Measurements from ENCODE around the gene ARHGAP22. TPM values are rescaled to one million over a fixed set of nuclear protein-coding genes. Genes with fewer than 3 reads are reported as not detected.

Gene ARHGAP22
- total RNA-seq, 3 donors from 2014 or later (not counting 1 experiment from before 2014, with no cell fraction given) = 0.21 to 0.40 TPM; not detected in 1

DNA sequence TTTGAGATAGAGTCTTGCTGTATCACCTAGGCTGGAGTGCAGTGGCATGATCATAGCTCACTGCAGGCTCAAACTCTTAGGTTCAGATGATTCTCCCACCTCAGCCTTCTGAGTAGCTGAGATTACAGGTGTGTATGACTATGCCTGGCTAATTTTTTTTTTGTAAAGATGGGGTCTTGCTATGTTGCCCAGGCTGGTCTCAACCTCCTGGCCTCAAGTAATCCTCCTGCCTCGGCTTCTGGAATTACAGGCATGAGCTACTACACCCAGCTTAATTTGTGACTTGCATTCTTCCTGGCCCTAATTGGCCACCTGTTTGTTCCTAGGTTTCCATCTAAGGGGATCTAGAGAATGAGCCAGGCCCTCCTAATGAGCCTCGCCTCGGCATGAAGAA lies 9.3 kb downstream of the ARHGAP22 start:
- Mint-ChIP-seq H3K9me3 (no peaks in the 10 kb centered on the region), H3K27ac (no peak overlapping the region), H3K36me3 (no peaks in the 10 kb centered on the region), H3K27me3 (ENCODE audit: low read depth in 2 of 2) (peaks cover 6% of the 10 kb centered on the region in 2 donors), H3K4me3 (no peak overlapping the region), H3K4me1 (no peaks in the 10 kb centered on the region)
- 77% methylated on average over 3 of the region's 3 CpGs for WGBS (ENCODE audit: insufficient coverage)
- ATAC-seq (no peak), DNase-seq (no peak)
- no peak overlapping the region for H3K4me3 ChIP-seq (ENCODE audit: low read length)
- H3K36me3 ChIP-seq (ENCODE audit: control insufficient read depth, insufficient read depth, low read length) = no peaks in the 10 kb centered on the region
- intact Hi-C loops (cut with micrococcal nuclease) = no loop called here
- H3K4me1 ChIP-seq (ENCODE audit: control insufficient read depth, insufficient read depth, low read length) = no peaks in the 10 kb centered on the region
- H3K27ac ChIP-seq (ENCODE audit: low read length) = no peak overlapping the region
- H3K27me3 ChIP-seq (ENCODE audit: control insufficient read depth, insufficient read depth, low read length) = no peaks in the 10 kb centered on the region
- TF ChIP-seq, protein P1, sequence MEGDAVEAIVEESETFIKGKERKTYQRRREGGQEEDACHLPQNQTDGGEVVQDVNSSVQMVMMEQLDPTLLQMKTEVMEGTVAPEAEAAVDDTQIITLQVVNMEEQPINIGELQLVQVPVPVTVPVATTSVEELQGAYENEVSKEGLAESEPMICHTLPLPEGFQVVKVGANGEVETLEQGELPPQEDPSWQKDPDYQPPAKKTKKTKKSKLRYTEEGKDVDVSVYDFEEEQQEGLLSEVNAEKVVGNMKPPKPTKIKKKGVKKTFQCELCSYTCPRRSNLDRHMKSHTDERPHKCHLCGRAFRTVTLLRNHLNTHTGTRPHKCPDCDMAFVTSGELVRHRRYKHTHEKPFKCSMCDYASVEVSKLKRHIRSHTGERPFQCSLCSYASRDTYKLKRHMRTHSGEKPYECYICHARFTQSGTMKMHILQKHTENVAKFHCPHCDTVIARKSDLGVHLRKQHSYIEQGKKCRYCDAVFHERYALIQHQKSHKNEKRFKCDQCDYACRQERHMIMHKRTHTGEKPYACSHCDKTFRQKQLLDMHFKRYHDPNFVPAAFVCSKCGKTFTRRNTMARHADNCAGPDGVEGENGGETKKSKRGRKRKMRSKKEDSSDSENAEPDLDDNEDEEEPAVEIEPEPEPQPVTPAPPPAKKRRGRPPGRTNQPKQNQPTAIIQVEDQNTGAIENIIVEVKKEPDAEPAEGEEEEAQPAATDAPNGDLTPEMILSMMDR (IDR thresholded peaks at IDR 0.05) = no peak
- no peaks in the 10 kb centered on the region for H3K9me3 ChIP-seq (ENCODE audit: control insufficient read depth, insufficient read depth, low read length)

- DNase-seq (no peak), ATAC-seq (no peak)
- Mint-ChIP-seq H3K9me3 (no peaks in the 10 kb centered on the region), H3K36me3 (no peaks in the 10 kb centered on the region), H3K4me3 (no peak overlapping the region), H3K27ac (no peak overlapping the region), H3K4me1 (no peaks in the 10 kb centered on the region), H3K27me3 (ENCODE audit: low read depth in 2 of 2) (peaks cover 6% of the 10 kb centered on the region in 2 donors)
- 77% methylated on average over 5 of the region's 7 CpGs for WGBS (ENCODE audit: insufficient coverage)
- no peaks in the 10 kb centered on the region for H3K4me1 ChIP-seq (ENCODE audit: control insufficient read depth, insufficient read depth, low read length)
- TF ChIP-seq, protein P1 (IDR thresholded peaks at IDR 0.05) = no peak
- no peak overlapping the region for H3K27ac ChIP-seq (ENCODE audit: low read length)
- intact Hi-C loops (cut with micrococcal nuclease) = no loop called here
- no peaks in the 10 kb centered on the region for H3K27me3 ChIP-seq (ENCODE audit: control insufficient read depth, insufficient read depth, low read length)
- H3K36me3 ChIP-seq (ENCODE audit: control insufficient read depth, insufficient read depth, low read length) = no peaks in the 10 kb centered on the region
- no peaks in the 10 kb centered on the region for H3K9me3 ChIP-seq (ENCODE audit: control insufficient read depth, insufficient read depth, low read length)
- no peak overlapping the region for H3K4me3 ChIP-seq (ENCODE audit: low read length)
Observed at GRCh38 chr10:48594803-48595538, 9.9 kb downstream of the ARHGAP22 start.

GRCh38 chr10:48594371-48594770 lies 10.5 kb downstream of the ARHGAP22 start:
- no peak overlapping the region for H3K4me3 Mint-ChIP-seq
- 79% methylated on average over 3 of the region's 4 CpGs for WGBS (ENCODE audit: insufficient coverage)
- no peaks in the 10 kb centered on the region for H3K36me3 ChIP-seq (ENCODE audit: control insufficient read depth, insufficient read depth, low read length)
- TF ChIP-seq, protein P1 (IDR thresholded peaks at IDR 0.05) = no peak
- H3K27me3 Mint-ChIP-seq (ENCODE audit: low read depth in 2 of 2) = peaks cover 6% of the 10 kb centered on the region in 2 donors
- no peak for DNase-seq
- H3K4me1 ChIP-seq (ENCODE audit: control insufficient read depth, insufficient read depth, low read length) = no peaks in the 10 kb centered on the region
- no peak overlapping the region for H3K4me3 ChIP-seq (ENCODE audit: low read length)
- H3K27ac ChIP-seq (ENCODE audit: low read length) = no peak overlapping the region
- intact Hi-C loops (cut with micrococcal nuclease) = no loop called here
- H3K27ac Mint-ChIP-seq = no peak overlapping the region
- H3K27me3 ChIP-seq (ENCODE audit: control insufficient read depth, insufficient read depth, low read length) = no peaks in the 10 kb centered on the region
- H3K9me3 Mint-ChIP-seq = no peaks in the 10 kb centered on the region
- H3K36me3 Mint-ChIP-seq = no peaks in the 10 kb centered on the region
- H3K4me1 Mint-ChIP-seq = no peaks in the 10 kb centered on the region
- no peaks in the 10 kb centered on the region for H3K9me3 ChIP-seq (ENCODE audit: control insufficient read depth, insufficient read depth, low read length)
- ATAC-seq = no peak

DNA sequence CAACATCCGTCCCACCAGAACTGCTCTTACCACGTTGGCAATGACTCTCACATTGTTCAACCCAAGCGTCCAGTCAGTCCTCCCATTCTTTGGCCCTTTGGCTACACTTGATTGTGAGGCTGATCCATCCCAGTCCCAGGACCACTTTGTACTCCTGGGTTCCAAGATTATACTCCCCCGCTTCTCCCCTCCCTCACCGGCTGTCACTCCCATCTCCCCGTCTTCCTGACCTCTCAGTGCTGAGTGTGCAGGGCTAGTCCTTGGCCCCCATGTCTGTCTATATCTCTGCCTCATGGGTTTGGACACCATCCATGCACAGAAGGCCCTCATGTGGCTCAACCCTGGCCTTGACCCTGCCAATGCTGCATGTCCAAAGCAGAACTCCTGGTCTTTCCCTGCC lies 12.5 kb downstream of the ARHGAP22 start:
- Mint-ChIP-seq H3K36me3 (no peaks in the 10 kb centered on the region), H3K4me1 (no peaks in the 10 kb centered on the region), H3K27me3 (ENCODE audit: low read depth in 2 of 2) (peaks cover 3 to 6% of the 10 kb centered on the region in 2 donors), H3K27ac (no peak overlapping the region), H3K9me3 (no peaks in the 10 kb centered on the region), H3K4me3 (no peak overlapping the region)
- H3K4me3 ChIP-seq (ENCODE audit: low read length) = no peak overlapping the region
- TF ChIP-seq, protein P1 (IDR thresholded peaks at IDR 0.05) = no peak
- ATAC-seq (no peak), DNase-seq (no peak)
- no peak overlapping the region for H3K27ac ChIP-seq (ENCODE audit: low read length)
- WGBS (ENCODE audit: insufficient coverage) = 83% methylated on average over 6 of the region's 6 CpGs
- H3K4me1 ChIP-seq (ENCODE audit: control insufficient read depth, insufficient read depth, low read length) = no peaks in the 10 kb centered on the region
- intact Hi-C loops (cut with micrococcal nuclease) = no loop called here
- H3K27me3 ChIP-seq (ENCODE audit: control insufficient read depth, insufficient read depth, low read length) = no peaks in the 10 kb centered on the region
- H3K36me3 ChIP-seq (ENCODE audit: control insufficient read depth, insufficient read depth, low read length) = no peaks in the 10 kb centered on the region
- no peaks in the 10 kb centered on the region for H3K9me3 ChIP-seq (ENCODE audit: control insufficient read depth, insufficient read depth, low read length)
